Fibroblast of skin of abdomen (primary cell): ENCODE data around the gene CSNK2A1.
A peak's percentile ranks its signal among the peaks of the same experiment; 100 is the strongest.
"Not testable (repeated sequence)": the region's sequence is repeated elsewhere in the genome, so short reads cannot be mapped to it uniquely, and the experiment has no call there.

Experiments
- DNase-seq: peaks from one replicate; pipeline ENCODE4 v3.0.0-alpha.2; 2013

CSNK2A1 gene

GRCh38 chr20:532530-532929, 11.1 kb downstream of the CSNK2A1 start:
- no peak for DNase-seq

GRCh38 chr20:531608-532007, 12.0 kb downstream of the CSNK2A1 start:
- no peak for DNase-seq

- no peak for DNase-seq
Observed at GRCh38 chr20:530321-530720, 13.3 kb downstream of the CSNK2A1 start.

- peak; percentile 78 for DNase-seq
Observed at GRCh38 chr20:528923-529604, 14.5 kb downstream of the CSNK2A1 start.

GRCh38 chr20:527571-527886, 16.1 kb downstream of the CSNK2A1 start:
- DNase-seq: no peak

GRCh38 chr20:521860-522259, 21.7 kb downstream of the CSNK2A1 start:
- no peak for DNase-seq

GRCh38 chr20:519999-520398, 23.6 kb downstream of the CSNK2A1 start:
- DNase-seq: no peak

- peak; percentile 20 for DNase-seq
Observed at GRCh38 chr20:517221-517620, 26.4 kb downstream of the CSNK2A1 start.

- DNase-seq: no peak
Observed at GRCh38 chr20:516799-517198, 26.8 kb downstream of the CSNK2A1 start.

- DNase-seq: no peak
Observed at GRCh38 chr20:515696-516095, 27.9 kb downstream of the CSNK2A1 start.

- peak; percentile 19 for DNase-seq
Observed at GRCh38 chr20:513429-513828, 30.2 kb downstream of the CSNK2A1 start.

GRCh38 chr20:510328-511057, 33.1 kb downstream of the CSNK2A1 start:
- DNase-seq: not testable (repeated sequence)

GRCh38 chr20:508364-508787, 35.2 kb downstream of the CSNK2A1 start:
- not testable (repeated sequence) for DNase-seq

- DNase-seq: no peak
Observed at GRCh38 chr20:507761-508332, 35.7 kb downstream of the CSNK2A1 start.

GRCh38 chr20:507006-507758, 36.4 kb downstream of the CSNK2A1 start:
- no peak for DNase-seq

- DNase-seq: no peak
Observed at GRCh38 chr20:504632-505075, 38.9 kb downstream of the CSNK2A1 start.

- no peak for DNase-seq
Observed at GRCh38 chr20:503048-503737, 40.4 kb downstream of the CSNK2A1 start.

- DNase-seq: no peak
Observed at GRCh38 chr20:497979-498378, 45.6 kb downstream of the CSNK2A1 start.

GRCh38 chr20:496126-496696, 47.4 kb downstream of the CSNK2A1 start:
- no peak for DNase-seq

GRCh38 chr20:492159-492558, 51.4 kb downstream of the CSNK2A1 start:
- no peak for DNase-seq

GRCh38 chr20:487655-488054, 55.9 kb downstream of the CSNK2A1 start:
- DNase-seq: no peak
